Esophagus squamous epithelium (tissue), 4 donors: ENCODE measurements around the gene ADAMTS9.

ENCODE experiments used
- POLR2A ChIP-seq, 4 donors: fragments of 450-650 bp; IDR thresholded peaks; one replicate each; pipeline ENCODE4 v1.6.1; 2017; ENCODE audit warnings: antibody characterized with exemption in 4 of 4, mild to moderate bottlenecking in 4 of 4, moderate library complexity in 3 of 4
- TF ChIP-seq, protein P1 (sequence below), 6 experiments: fragments of 450-650 bp in 4 of 6; fragments of 200-600 bp in 2 of 6; sonication (generic) in 2 of 6; IDR thresholded peaks; one replicate each; pipeline ENCODE4 v1.5.1; 2016 to 2019; ENCODE audit warnings: antibody characterized with exemption in 6 of 6, mild to moderate bottlenecking in 4 of 6, moderate library complexity in 4 of 6

- TF ChIP-seq, protein P1, sequence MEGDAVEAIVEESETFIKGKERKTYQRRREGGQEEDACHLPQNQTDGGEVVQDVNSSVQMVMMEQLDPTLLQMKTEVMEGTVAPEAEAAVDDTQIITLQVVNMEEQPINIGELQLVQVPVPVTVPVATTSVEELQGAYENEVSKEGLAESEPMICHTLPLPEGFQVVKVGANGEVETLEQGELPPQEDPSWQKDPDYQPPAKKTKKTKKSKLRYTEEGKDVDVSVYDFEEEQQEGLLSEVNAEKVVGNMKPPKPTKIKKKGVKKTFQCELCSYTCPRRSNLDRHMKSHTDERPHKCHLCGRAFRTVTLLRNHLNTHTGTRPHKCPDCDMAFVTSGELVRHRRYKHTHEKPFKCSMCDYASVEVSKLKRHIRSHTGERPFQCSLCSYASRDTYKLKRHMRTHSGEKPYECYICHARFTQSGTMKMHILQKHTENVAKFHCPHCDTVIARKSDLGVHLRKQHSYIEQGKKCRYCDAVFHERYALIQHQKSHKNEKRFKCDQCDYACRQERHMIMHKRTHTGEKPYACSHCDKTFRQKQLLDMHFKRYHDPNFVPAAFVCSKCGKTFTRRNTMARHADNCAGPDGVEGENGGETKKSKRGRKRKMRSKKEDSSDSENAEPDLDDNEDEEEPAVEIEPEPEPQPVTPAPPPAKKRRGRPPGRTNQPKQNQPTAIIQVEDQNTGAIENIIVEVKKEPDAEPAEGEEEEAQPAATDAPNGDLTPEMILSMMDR (IDR thresholded peaks at IDR 0.05), result no peak
- TF ChIP-seq POLR2A (IDR thresholded peaks at IDR 0.05), result no peak
These were observed 212.8 kb downstream of the ADAMTS9 start for GRCh38 chr3:64475037-64475436.
